ENCODE data around the gene ZNF649. TPM values are rescaled to one million over a fixed set of nuclear protein-coding genes. Genes with fewer than 3 reads are reported as not detected.

Gene ZNF649
- total RNA-seq, result 10 to 100 TPM; 10.1 to 16.0 (median 12.9) TPM

DNA sequence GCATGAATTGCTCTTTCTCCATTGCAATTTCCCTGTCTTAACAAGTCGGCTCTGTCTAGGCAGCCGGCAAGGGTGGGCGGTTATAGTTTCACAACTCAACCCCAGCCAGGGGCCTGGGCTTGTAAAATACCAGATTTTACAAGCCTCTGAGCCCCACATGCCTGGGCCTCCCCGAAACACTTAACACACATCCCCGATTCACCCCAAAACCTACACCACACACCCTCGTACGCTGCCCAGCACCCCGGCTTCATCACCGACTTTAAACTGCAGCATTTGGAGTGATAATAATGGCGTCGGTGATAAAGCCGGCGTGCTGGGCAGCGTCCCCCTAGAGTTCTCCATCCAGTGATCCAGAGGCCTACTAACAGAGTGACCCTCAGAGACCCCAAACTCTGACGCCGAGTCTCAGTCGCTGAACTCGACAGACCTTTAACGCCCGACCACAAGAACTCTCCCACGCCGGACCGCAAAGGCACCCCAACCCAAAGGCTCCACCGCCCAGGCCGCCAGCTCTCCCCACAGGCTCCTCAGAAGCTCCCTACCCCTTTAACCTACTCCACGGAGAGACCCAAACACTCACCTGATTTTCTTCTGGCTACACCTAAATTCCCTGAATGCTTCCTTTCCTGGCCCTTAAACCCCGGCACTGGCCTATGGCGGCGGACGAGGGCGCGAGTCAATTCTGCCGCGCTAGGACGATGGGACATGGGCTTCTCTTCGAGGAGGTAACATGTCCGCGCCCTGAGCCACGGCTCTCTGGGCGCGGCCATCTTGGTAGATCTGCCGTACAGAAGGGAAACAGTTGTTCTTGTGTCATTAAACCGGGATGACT, at the start of gene ZNF649:
ZNF649 (minus strand) TSS at position 687 of the 835 bp plus-strand sequence. CDS start 4,910 bp downstream, outside the sequence.
- peak; percentile 93 for ATAC-seq
- no peak for TF ChIP-seq POLR2A (IDR thresholded peaks at IDR 0.05)
- TF ChIP-seq POLR2AphosphoS5 (IDR thresholded peaks at IDR 0.05), result no peak
- no peak for TF ChIP-seq EP300 (IDR thresholded peaks at IDR 0.05)
- TF ChIP-seq, protein P1, sequence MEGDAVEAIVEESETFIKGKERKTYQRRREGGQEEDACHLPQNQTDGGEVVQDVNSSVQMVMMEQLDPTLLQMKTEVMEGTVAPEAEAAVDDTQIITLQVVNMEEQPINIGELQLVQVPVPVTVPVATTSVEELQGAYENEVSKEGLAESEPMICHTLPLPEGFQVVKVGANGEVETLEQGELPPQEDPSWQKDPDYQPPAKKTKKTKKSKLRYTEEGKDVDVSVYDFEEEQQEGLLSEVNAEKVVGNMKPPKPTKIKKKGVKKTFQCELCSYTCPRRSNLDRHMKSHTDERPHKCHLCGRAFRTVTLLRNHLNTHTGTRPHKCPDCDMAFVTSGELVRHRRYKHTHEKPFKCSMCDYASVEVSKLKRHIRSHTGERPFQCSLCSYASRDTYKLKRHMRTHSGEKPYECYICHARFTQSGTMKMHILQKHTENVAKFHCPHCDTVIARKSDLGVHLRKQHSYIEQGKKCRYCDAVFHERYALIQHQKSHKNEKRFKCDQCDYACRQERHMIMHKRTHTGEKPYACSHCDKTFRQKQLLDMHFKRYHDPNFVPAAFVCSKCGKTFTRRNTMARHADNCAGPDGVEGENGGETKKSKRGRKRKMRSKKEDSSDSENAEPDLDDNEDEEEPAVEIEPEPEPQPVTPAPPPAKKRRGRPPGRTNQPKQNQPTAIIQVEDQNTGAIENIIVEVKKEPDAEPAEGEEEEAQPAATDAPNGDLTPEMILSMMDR (IDR thresholded peaks at IDR 0.05), result peak in 2 of 4 experiments; percentile 6 to 14
- peak within 1 kb of the TSS; percentile 34 to 87 (median 84) for H3K27ac ChIP-seq
- H3K4me1 ChIP-seq, result peaks cover 0 to 16% (median 0%) of the 10 kb centered on the region in 3 donors
- peaks cover 35% of the 10 kb centered on the region for H3K27me3 ChIP-seq
- peaks cover 0 to 29% (median 0%) of the 10 kb centered on the region in 3 donors for H3K9me3 ChIP-seq
- 0 to 2% methylated on average over 4 to 22 of the region's 43 CpGs for WGBS, 2 donors (ENCODE audit: low coverage in 1 of 2)
- H3K36me3 ChIP-seq, result peaks cover 0 to 28% of the 10 kb centered on the region in 2 donors
- H3K4me3 ChIP-seq, result peak within 1 kb of the TSS; percentile 61 to 67

DNA sequence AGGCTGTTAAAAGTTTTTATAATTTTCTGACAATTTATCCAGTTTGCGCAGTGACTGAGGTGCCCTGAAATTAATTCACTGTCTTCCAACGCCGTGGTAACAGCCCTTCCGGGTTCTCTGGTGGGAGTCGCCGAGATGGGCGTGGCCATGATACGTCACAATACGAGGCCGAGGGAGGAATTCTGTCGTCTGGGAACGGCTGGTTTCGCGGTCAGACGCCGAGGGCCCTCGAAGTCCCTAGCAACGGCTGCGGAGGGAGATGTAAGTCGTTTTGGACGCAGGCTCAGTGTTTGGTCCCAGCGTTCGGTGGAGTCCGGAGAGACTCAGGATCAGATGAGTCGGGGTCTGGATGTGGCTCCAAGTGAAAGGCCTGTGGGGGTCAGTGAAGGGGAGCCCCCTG, 44.2 kb upstream of the ZNF649 start:
- Histone ChIP-seq H3K27me3 (no peaks in the 10 kb centered on the region), H3K4me1 (no peaks in the 10 kb centered on the region), H3K36me3 (peaks cover 11 to 18% of the 10 kb centered on the region in 2 donors), H3K4me3 (peak overlapping the region in 1 of 2 donors; percentile 46), H3K27ac (peak overlapping the region in 1 of 4 donors; percentile 38), H3K9me3 (peaks cover 10 to 90% (median 17%) of the 10 kb centered on the region in 3 donors)
- TF ChIP-seq, protein P1 (IDR thresholded peaks at IDR 0.05), result no peak
- no peak for TF ChIP-seq POLR2A (IDR thresholded peaks at IDR 0.05)
- TF ChIP-seq EP300 (IDR thresholded peaks at IDR 0.05), result no peak
- TF ChIP-seq POLR2AphosphoS5 (IDR thresholded peaks at IDR 0.05), result no peak
- ATAC-seq, result no peak
- WGBS, 2 donors (ENCODE audit: low coverage in 1 of 2), result 30% methylated on average over 9 of the region's 25 CpGs; no CpG with 5 or more reads in 1 of the 2 donors

DNA sequence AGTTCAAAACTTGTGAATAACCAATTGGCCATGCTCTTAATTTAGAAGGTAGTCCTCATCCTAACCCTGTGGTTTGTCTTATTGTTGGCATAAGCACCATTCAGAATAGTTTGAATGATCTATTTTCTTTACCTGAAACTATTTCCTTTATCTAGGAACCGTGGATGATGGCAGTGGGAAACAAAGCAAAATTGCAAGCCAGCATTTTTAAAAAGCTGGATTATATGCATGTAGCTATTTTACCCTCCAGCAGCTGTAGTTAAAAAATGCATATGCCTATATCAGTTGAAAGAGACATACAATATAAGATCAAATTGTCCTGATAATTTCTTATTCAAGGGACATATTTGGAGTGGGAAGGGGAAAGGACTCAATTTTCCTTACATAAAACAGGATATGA, 41.8 kb upstream of the ZNF649 start:
- Histone ChIP-seq H3K4me1 (no peaks in the 10 kb centered on the region), H3K36me3 (peaks cover 33 to 42% of the 10 kb centered on the region in 2 donors), H3K9me3 (peaks cover 11 to 100% (median 19%) of the 10 kb centered on the region in 3 donors), H3K27ac (no peak overlapping the region), H3K27me3 (no peaks in the 10 kb centered on the region), H3K4me3 (no peak overlapping the region)
- no peak for ATAC-seq
- 95 to 100% methylated on average over 1 of the region's 1 CpG for WGBS, 2 donors (ENCODE audit: low coverage in 1 of 2)
- TF ChIP-seq, protein P1 (IDR thresholded peaks at IDR 0.05), result no peak
- TF ChIP-seq POLR2A (IDR thresholded peaks at IDR 0.05), result no peak
- TF ChIP-seq POLR2AphosphoS5 (IDR thresholded peaks at IDR 0.05), result no peak
- no peak for TF ChIP-seq EP300 (IDR thresholded peaks at IDR 0.05)

DNA sequence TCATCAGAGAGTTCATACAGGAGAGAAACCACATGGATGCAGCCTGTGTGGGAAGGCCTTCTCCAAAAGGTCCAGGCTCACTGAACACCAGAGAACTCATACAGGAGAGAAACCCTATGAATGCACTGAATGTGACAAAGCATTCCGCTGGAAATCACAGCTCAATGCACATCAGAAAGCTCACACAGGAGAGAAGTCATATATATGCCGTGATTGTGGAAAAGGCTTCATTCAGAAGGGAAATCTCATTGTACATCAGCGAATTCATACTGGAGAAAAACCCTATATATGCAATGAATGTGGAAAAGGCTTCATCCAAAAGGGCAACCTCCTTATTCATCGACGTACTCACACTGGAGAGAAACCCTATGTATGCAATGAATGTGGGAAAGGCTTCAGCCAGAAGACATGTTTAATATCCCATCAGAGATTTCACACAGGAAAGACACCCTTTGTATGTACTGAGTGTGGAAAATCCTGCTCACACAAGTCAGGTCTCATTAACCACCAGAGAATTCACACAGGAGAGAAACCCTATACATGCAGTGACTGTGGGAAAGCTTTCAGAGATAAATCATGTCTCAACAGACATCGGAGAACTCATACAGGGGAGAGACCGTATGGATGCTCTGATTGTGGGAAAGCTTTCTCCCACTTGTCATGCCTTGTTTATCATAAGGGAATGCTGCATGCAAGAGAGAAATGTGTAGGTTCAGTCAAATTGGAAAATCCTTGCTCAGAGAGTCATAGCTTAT, 40.2 kb upstream of the ZNF649 start:
- ATAC-seq, result no peak
- Histone ChIP-seq H3K9me3 (peaks cover 11 to 100% (median 21%) of the 10 kb centered on the region in 3 donors), H3K4me3 (no peak overlapping the region), H3K4me1 (no peaks in the 10 kb centered on the region), H3K27me3 (no peaks in the 10 kb centered on the region), H3K27ac (no peak overlapping the region), H3K36me3 (peaks cover 46 to 58% of the 10 kb centered on the region in 2 donors)
- TF ChIP-seq, protein P1 (IDR thresholded peaks at IDR 0.05), result no peak
- TF ChIP-seq POLR2A (IDR thresholded peaks at IDR 0.05) (no peak), POLR2AphosphoS5 (IDR thresholded peaks at IDR 0.05) (no peak), EP300 (IDR thresholded peaks at IDR 0.05) (no peak)
- WGBS, 2 donors (ENCODE audit: low coverage in 1 of 2), result 98% methylated on average over 6 to 7 of the region's 7 CpGs
